Peyer's patch (tissue), 4 donors: ENCODE data around the gene UBAC2.

Experiments
- POLR2A ChIP-seq, 2 donors: fragments of 450-650 bp; IDR thresholded peaks; one replicate each; pipeline ENCODE4 v1.5.1; 2017; ENCODE audit warnings: antibody characterized with exemption in 2 of 2, mild to moderate bottlenecking in 2 of 2, moderate library complexity in 2 of 2
- TF ChIP-seq, protein P1 (sequence below), 6 experiments: fragments of 450-650 bp in 4 of 6; fragments of 200-600 bp in 2 of 6; sonication (generic) in 1 of 6; IDR thresholded peaks; one replicate each; pipeline ENCODE4 v1.5.1; 2017 to 2019; ENCODE audit warnings: antibody characterized with exemption in 6 of 6, mild to moderate bottlenecking in 3 of 6, moderate library complexity in 1 of 6

DNA sequence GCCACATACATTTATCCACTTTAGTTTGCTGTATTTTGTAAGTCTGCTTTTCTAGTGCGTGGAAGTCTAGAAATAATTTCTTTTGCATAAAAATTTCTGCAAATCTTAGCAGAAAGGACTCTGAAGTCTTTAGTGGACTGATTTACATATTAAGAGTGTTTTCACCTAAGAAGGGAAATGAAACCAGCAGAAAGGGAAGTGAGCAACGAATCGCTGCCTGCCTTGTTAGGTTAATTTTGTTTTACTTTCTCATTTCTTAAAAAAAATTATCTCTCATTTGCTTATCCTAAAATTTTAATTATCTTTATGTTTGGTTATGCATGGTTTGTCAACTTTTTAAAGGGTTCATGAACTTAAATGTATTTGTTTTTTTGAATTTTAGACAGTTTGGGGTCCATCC, 58.3 kb downstream of the UBAC2 start:
- TF ChIP-seq, protein P1, sequence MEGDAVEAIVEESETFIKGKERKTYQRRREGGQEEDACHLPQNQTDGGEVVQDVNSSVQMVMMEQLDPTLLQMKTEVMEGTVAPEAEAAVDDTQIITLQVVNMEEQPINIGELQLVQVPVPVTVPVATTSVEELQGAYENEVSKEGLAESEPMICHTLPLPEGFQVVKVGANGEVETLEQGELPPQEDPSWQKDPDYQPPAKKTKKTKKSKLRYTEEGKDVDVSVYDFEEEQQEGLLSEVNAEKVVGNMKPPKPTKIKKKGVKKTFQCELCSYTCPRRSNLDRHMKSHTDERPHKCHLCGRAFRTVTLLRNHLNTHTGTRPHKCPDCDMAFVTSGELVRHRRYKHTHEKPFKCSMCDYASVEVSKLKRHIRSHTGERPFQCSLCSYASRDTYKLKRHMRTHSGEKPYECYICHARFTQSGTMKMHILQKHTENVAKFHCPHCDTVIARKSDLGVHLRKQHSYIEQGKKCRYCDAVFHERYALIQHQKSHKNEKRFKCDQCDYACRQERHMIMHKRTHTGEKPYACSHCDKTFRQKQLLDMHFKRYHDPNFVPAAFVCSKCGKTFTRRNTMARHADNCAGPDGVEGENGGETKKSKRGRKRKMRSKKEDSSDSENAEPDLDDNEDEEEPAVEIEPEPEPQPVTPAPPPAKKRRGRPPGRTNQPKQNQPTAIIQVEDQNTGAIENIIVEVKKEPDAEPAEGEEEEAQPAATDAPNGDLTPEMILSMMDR (IDR thresholded peaks at IDR 0.05), result no peak
- no peak for TF ChIP-seq POLR2A (IDR thresholded peaks at IDR 0.05)
